ENCODE data around the gene SRL.

SRL gene

GRCh38 chr16:4227040-4227332 lies 14.9 kb downstream of the SRL start:
- H3K4me3 ChIP-seq (ENCODE audit: low read depth, low read length): no peak overlapping the region
- TF ChIP-seq POLR2A (IDR thresholded peaks at IDR 0.05; ENCODE audit: extremely low read depth, insufficient read length): no peak
- TF ChIP-seq, protein P1, sequence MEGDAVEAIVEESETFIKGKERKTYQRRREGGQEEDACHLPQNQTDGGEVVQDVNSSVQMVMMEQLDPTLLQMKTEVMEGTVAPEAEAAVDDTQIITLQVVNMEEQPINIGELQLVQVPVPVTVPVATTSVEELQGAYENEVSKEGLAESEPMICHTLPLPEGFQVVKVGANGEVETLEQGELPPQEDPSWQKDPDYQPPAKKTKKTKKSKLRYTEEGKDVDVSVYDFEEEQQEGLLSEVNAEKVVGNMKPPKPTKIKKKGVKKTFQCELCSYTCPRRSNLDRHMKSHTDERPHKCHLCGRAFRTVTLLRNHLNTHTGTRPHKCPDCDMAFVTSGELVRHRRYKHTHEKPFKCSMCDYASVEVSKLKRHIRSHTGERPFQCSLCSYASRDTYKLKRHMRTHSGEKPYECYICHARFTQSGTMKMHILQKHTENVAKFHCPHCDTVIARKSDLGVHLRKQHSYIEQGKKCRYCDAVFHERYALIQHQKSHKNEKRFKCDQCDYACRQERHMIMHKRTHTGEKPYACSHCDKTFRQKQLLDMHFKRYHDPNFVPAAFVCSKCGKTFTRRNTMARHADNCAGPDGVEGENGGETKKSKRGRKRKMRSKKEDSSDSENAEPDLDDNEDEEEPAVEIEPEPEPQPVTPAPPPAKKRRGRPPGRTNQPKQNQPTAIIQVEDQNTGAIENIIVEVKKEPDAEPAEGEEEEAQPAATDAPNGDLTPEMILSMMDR (IDR thresholded peaks at IDR 0.05; ENCODE audit: low read depth, low read length): no peak
- TF ChIP-seq, protein P2, sequence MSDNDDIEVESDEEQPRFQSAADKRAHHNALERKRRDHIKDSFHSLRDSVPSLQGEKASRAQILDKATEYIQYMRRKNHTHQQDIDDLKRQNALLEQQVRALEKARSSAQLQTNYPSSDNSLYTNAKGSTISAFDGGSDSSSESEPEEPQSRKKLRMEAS (IDR thresholded peaks at IDR 0.05; ENCODE audit: low read depth, low read length): no peak
- no peak for TF ChIP-seq MYC (IDR thresholded peaks at IDR 0.05; ENCODE audit: low read depth, low read length)
- DNase-seq (ENCODE audit: low read depth): no peak

GRCh38 chr16:4226251-4227039 lies 15.4 kb downstream of the SRL start:
- TF ChIP-seq, protein P2 (IDR thresholded peaks at IDR 0.05; ENCODE audit: low read depth, low read length): no peak
- TF ChIP-seq POLR2A (IDR thresholded peaks at IDR 0.05; ENCODE audit: extremely low read depth, insufficient read length) (no peak), MYC (IDR thresholded peaks at IDR 0.05; ENCODE audit: low read depth, low read length) (no peak)
- TF ChIP-seq, protein P1 (IDR thresholded peaks at IDR 0.05; ENCODE audit: low read depth, low read length): no peak
- no peak for DNase-seq (ENCODE audit: low read depth)
- H3K4me3 ChIP-seq (ENCODE audit: low read depth, low read length): no peak overlapping the region

DNA sequence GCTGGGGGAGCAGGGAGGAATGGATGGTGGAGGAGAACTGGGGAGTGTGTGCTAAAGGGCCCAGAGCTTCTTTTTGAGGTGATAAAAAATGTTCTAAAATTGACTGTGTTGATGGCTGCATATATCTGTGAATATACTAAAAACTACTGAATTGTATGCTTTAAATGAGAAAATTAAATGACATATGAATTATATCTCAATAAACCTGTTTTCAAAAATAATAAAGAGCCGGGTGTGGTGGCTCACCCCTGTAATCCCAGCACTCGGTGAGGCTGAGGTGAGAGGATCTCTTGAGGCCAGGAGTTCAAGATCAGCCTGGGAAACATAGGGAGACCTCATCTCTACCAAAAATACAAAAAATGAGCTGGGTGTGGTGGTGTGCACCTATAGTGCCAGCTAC lies 16.8 kb downstream of the SRL start:
- no peak for DNase-seq (ENCODE audit: low read depth)
- H3K4me3 ChIP-seq (ENCODE audit: low read depth, low read length): no peak overlapping the region
- no peak for TF ChIP-seq MYC (IDR thresholded peaks at IDR 0.05; ENCODE audit: low read depth, low read length)
- TF ChIP-seq POLR2A (IDR thresholded peaks at IDR 0.05; ENCODE audit: extremely low read depth, insufficient read length): no peak
- TF ChIP-seq, protein P1 (IDR thresholded peaks at IDR 0.05; ENCODE audit: low read depth, low read length): no peak
- TF ChIP-seq, protein P2 (IDR thresholded peaks at IDR 0.05; ENCODE audit: low read depth, low read length): no peak

- no peak for TF ChIP-seq POLR2A (IDR thresholded peaks at IDR 0.05; ENCODE audit: extremely low read depth, insufficient read length)
- no peak overlapping the region for H3K4me3 ChIP-seq (ENCODE audit: low read depth, low read length)
- DNase-seq (ENCODE audit: low read depth): no peak
Measured at GRCh38 chr16:4220358-4220757, 21.5 kb downstream of the SRL start.

- no peak overlapping the region for H3K4me3 ChIP-seq (ENCODE audit: low read depth, low read length)
- DNase-seq (ENCODE audit: low read depth): no peak
- TF ChIP-seq POLR2A (IDR thresholded peaks at IDR 0.05; ENCODE audit: extremely low read depth, insufficient read length) (no peak), MYC (IDR thresholded peaks at IDR 0.05; ENCODE audit: low read depth, low read length) (no peak)
- TF ChIP-seq, protein P2 (IDR thresholded peaks at IDR 0.05; ENCODE audit: low read depth, low read length): no peak
- TF ChIP-seq, protein P1 (IDR thresholded peaks at IDR 0.05; ENCODE audit: low read depth, low read length): no peak
Measured at GRCh38 chr16:4218202-4218601, 23.7 kb downstream of the SRL start.

DNA sequence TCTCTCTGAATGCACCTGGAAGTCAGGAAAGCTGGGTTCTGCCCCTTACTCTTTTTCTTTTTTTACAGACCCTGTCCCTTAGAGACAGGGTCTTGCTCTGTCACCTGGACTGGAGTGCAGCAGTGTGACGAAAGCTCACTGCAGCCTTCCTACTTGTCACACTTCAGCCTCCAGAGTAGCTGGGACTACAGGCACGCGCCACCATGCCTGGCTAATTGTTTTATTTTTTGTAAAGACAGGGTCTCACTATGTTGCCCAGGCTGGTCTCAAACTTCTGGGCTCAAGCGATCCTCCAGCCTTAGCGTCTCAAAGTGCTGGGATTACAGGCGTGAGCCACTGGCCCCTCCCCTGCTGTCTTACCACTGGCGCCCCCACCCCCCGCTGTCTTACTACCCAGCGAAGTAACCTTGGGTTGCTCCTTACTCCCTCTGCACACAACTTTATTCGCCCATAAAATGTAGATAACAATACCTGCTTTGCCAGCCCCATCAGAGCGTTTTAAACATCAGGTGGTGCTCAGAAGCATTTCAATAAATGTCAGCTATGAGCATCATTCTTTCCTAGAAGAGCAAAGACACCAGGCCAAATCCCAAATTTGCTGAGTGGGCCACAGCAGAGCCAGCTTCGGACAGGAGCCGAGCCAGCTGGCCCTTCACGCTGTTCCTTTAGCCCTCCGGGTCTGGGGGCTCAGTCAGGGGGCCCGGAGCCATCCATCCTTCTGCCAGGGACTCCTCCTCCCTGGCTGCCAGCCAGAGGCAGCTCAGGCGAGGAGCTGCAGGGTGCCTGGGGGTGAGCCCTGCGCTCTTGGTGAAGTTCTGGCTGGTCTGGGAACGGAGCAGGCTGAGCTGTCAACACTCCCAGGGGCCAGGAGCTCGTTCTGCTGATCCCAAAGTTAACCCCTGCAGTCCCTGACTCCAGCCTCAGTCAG lies 24.4 kb downstream of the SRL start:
- no peak overlapping the region for H3K4me3 ChIP-seq (ENCODE audit: low read depth, low read length)
- DNase-seq (ENCODE audit: low read depth): no peak
- TF ChIP-seq, protein P1 (IDR thresholded peaks at IDR 0.05; ENCODE audit: low read depth, low read length): no peak
- TF ChIP-seq, protein P2 (IDR thresholded peaks at IDR 0.05; ENCODE audit: low read depth, low read length): no peak
- TF ChIP-seq POLR2A (IDR thresholded peaks at IDR 0.05; ENCODE audit: extremely low read depth, insufficient read length) (no peak), MYC (IDR thresholded peaks at IDR 0.05; ENCODE audit: low read depth, low read length) (no peak)

All from NB4 (cell line).